Measurements from ENCODE around the gene KLHL21. TPM values are rescaled to one million over a fixed set of nuclear protein-coding genes. Genes with fewer than 3 reads are reported as not detected.

Gene KLHL21
- total and polyA plus RNA-seq, 9 of the 15 experiments (the other 6 are each of a cell fraction or from before 2014, with no cell fraction given) = 2.1 to 42.1 (median 17.5) TPM

- TF ChIP-seq ZFX (CRISPR knock-in tag; IDR thresholded peaks at IDR 0.05) (0 out of 2 replicates have a peak, but pooled peaks have one; percentile 10), ZNF311 (CRISPR knock-in tag; IDR thresholded peaks at IDR 0.05) (no peak), ESRRA (IDR thresholded peaks at IDR 0.05; ENCODE audit: borderline replicate concordance, low read depth) (no peak), SRSF7 (optimal IDR thresholded peaks at IDR 0.05; ENCODE audit: low read depth, low read length) (no peak), SP1 (CRISPR knock-in tag; IDR thresholded peaks at IDR 0.05) (peak; percentile 64), ZEB2 (IDR thresholded peaks at IDR 0.05) (no peak), MYC (IDR thresholded peaks at IDR 0.05; ENCODE audit: low read depth, low read length) (peak; percentile 52; the same call in 1 of the 2 replicates), MYC (CRISPR knock-in tag; IDR thresholded peaks at IDR 0.05; ENCODE audit: borderline replicate concordance, low read depth) (no peak), MCM7 (IDR thresholded peaks at IDR 0.05) (no peak), BRD9 (IDR thresholded peaks at IDR 0.05; ENCODE audit: low read depth, partially characterized antibody) (no peak), ZNF282 (CRISPR knock-in tag; IDR thresholded peaks at IDR 0.05) (no peak), REST (IDR thresholded peaks at IDR 0.05; ENCODE audit: borderline replicate concordance) (peak; percentile 13), REST (CRISPR knock-in tag; IDR thresholded peaks at IDR 0.05; ENCODE audit: low read depth) (no peak), PHF21A (IDR thresholded peaks at IDR 0.05; ENCODE audit: borderline replicate concordance, low read depth) (no peak), HLTF (IDR thresholded peaks at IDR 0.05) (no peak), GTF2F1 (IDR thresholded peaks at IDR 0.05; ENCODE audit: low read depth, low read length) (no peak), CCNT2 (IDR thresholded peaks at IDR 0.05; ENCODE audit: borderline replicate concordance, extremely low read depth, insufficient read length, low read depth, low read length) (no peak), MAX (CRISPR knock-in tag; IDR thresholded peaks at IDR 0.05) (peak; percentile 52; the same call in 1 of the 2 replicates), CBFB (CRISPR knock-in tag; IDR thresholded peaks at IDR 0.05) (0 out of 2 replicates have a peak, but pooled peaks have one; percentile 59), ZNF140 (CRISPR knock-in tag; IDR thresholded peaks at IDR 0.05) (no peak), ZNF133 (CRISPR knock-in tag; IDR thresholded peaks at IDR 0.05) (no peak), TAF7 (tag; IDR thresholded peaks at IDR 0.05) (no peak), CBX3 (IDR thresholded peaks at IDR 0.05; ENCODE audit: borderline replicate concordance in 1 of 2, low read length in 2 of 2) (no peak)
These were observed 21.9 kb downstream of the KLHL21 start (continued) for GRCh38 chr1:6580593-6581409.
